HL-60/S4 (cell line): ENCODE data around the gene CILP.

Experiments
- in situ Hi-C: fragments of 300-500 bp; cut with MboI; formaldehyde crosslinking; loops from 2 replicates; pipeline ENCODE4 v1.14.3; 2022; ENCODE audit warnings: low sequenced_read_pairs

CILP gene

GRCh38 chr15:65196637-65197336, 14.5 kb downstream of the CILP start:
- in situ Hi-C loops, result loop anchor here (5.0 to 10.0 kb wide), 2 partner anchors 58 to 81 kb away; no protein-coding TSS in a partner anchor

GRCh38 chr15:65195548-65195923, 15.7 kb downstream of the CILP start:
- in situ Hi-C loops, result loop anchor here (5.0 to 10.0 kb wide), 2 partner anchors 59 to 82 kb away; no protein-coding TSS in a partner anchor

GRCh38 chr15:65194826-65195547, 16.3 kb downstream of the CILP start:
- in situ Hi-C loops, result loop anchor here (5.0 to 10.0 kb wide), 2 partner anchors 60 to 82 kb away; no protein-coding TSS in a partner anchor

GRCh38 chr15:65192016-65192415, 19.3 kb downstream of the CILP start:
- in situ Hi-C loops, result loop anchor here (10.0 kb wide), 1 partner anchor 63 kb away; no protein-coding TSS in a partner anchor

GRCh38 chr15:65189102-65189740, 22.1 kb downstream of the CILP start:
- in situ Hi-C loops, result loop anchor here (10.0 kb wide), 1 partner anchor 106 kb away; the partner anchor contains the start of gene RNU5A-1

GRCh38 chr15:65188472-65188871, 22.8 kb downstream of the CILP start:
- in situ Hi-C loops, result loop anchor here (10.0 kb wide), 1 partner anchor 106 kb away; the partner anchor contains the start of gene RNU5A-1

GRCh38 chr15:65184868-65185717, 26.2 kb downstream of the CILP start, which contains the start of gene CLPX:
TSS of gene CLPX (minus strand) at chr15:65185342. CDS start at chr15:65185153, 189 bp downstream.
- in situ Hi-C loops, result loop anchor here (10.0 kb wide), 1 partner anchor 110 kb away; the partner anchor contains the start of gene RNU5A-1

- in situ Hi-C loops, result loop anchor here (10.0 kb wide), 1 partner anchor 110 kb away; the partner anchor contains the start of gene RNU5A-1
Observed at GRCh38 chr15:65184305-65184867, 26.9 kb downstream of the CILP start.

GRCh38 chr15:65183865-65184159, 27.5 kb downstream of the CILP start:
- in situ Hi-C loops, result loop anchor here (10.0 kb wide), 1 partner anchor 111 kb away; the partner anchor contains the start of gene RNU5A-1

GRCh38 chr15:65182538-65182937, 28.7 kb downstream of the CILP start:
- in situ Hi-C loops, result loop anchor here (10.0 kb wide), 1 partner anchor 112 kb away; the partner anchor contains the start of gene RNU5A-1

GRCh38 chr15:65181582-65182353, 29.5 kb downstream of the CILP start:
- in situ Hi-C loops, result loop anchor here (10.0 kb wide), 1 partner anchor 113 kb away; the partner anchor contains the start of gene RNU5A-1

- in situ Hi-C loops, result loop anchor here (10.0 kb wide), 1 partner anchor 115 kb away; the partner anchor contains the start of gene RNU5A-1
Observed at GRCh38 chr15:65180167-65180566, 31.1 kb downstream of the CILP start.

GRCh38 chr15:65177901-65178300, 33.4 kb downstream of the CILP start:
- in situ Hi-C loops, result no loop called here

GRCh38 chr15:65176056-65176455, 35.2 kb downstream of the CILP start:
- in situ Hi-C loops, result no loop called here

- in situ Hi-C loops, result no loop called here
Observed at GRCh38 chr15:65175511-65175910, 35.8 kb downstream of the CILP start.

GRCh38 chr15:65174509-65174908, 36.8 kb downstream of the CILP start:
- in situ Hi-C loops, result no loop called here

- in situ Hi-C loops, result no loop called here
Observed at GRCh38 chr15:65172531-65172930, 38.7 kb downstream of the CILP start.

- in situ Hi-C loops, result no loop called here
Observed at GRCh38 chr15:65171428-65171827, 39.8 kb downstream of the CILP start.

- in situ Hi-C loops, result no loop called here
Observed at GRCh38 chr15:65165875-65166274, 45.4 kb downstream of the CILP start.
